Spleen (tissue), 11 donors: Measurements from ENCODE around the gene PPIC. TPM values are rescaled to one million over a fixed set of nuclear protein-coding genes. Genes with fewer than 3 reads are reported as not detected.

Experiments used
- DNase-seq: peaks from one replicate; pipeline ENCODE4 v3.0.0-alpha.2; 2020
- H3K27ac ChIP-seq, 8 donors: fragments of 200-600 bp; sonication (generic) in 7 of 8; 1 replicate in 4 of 8; 2 replicates in 4 of 8; pipeline versions ENCODE4 v1.5.0 to v1.8.0; 2016 to 2021; ENCODE audit warnings: inconsistent platforms in 4 of 8, mild to moderate bottlenecking in 4 of 8, moderate library complexity in 1 of 8
- H3K27me3 ChIP-seq, 7 donors: fragments of 200-600 bp; sonication (generic) in 6 of 7; replicated peaks in 1 of 7; 1 replicate in 4 of 7; 2 replicates in 3 of 7; pipeline versions ENCODE4 v1.5.0 to v1.8.0; 2016 to 2021; ENCODE audit warnings: inconsistent platforms in 3 of 7, mild to moderate bottlenecking in 1 of 7
- H3K36me3 ChIP-seq, 6 donors: fragments of 200-600 bp; sonication (generic) in 5 of 6; 1 replicate in 4 of 6; 2 replicates in 2 of 6; pipeline versions ENCODE4 v1.5.0 to v1.8.0; 2016 to 2021; ENCODE audit warnings: inconsistent platforms in 2 of 6
- H3K4me1 ChIP-seq, 6 donors: fragments of 200-600 bp; sonication (generic) in 5 of 6; 1 replicate in 3 of 6; 2 replicates in 3 of 6; pipeline versions ENCODE4 v1.5.0 to v1.8.0; 2016 to 2021; ENCODE audit warnings: inconsistent platforms in 3 of 6
- H3K4me3 ChIP-seq, 8 donors: fragments of 200-600 bp; sonication (generic) in 7 of 8; 1 replicate in 4 of 8; 2 replicates in 4 of 8; pipeline versions ENCODE4 v1.5.0 to v1.8.0; 2016 to 2021; ENCODE audit warnings: inconsistent platforms in 4 of 8, mild to moderate bottlenecking in 4 of 8, moderate library complexity in 2 of 8
- H3K9me3 ChIP-seq, 8 donors: fragments of 200-600 bp; sonication (generic) in 7 of 8; 1 replicate in 4 of 8; 2 replicates in 4 of 8; pipeline versions ENCODE4 v1.5.0 to v1.8.0; 2016 to 2021; ENCODE audit warnings: inconsistent platforms in 4 of 8
- CTCF ChIP-seq, 11 experiments: fragments of 200-600 bp in 7 of 11; fragments of 450-650 bp in 4 of 11; sonication (generic) in 4 of 11; IDR thresholded peaks in 8 of 11; conservative IDR thresholded peaks in 3 of 11; 1 replicate in 7 of 11; 2 replicates in 4 of 11; pipeline versions ENCODE4 v1.4.0 to v1.8.0; 2016 to 2021; ENCODE audit warnings: antibody characterized with exemption in 11 of 11, inconsistent platforms in 4 of 11, mild to moderate bottlenecking in 1 of 11
- POLR2A ChIP-seq, 3 donors: fragments of 450-650 bp; IDR thresholded peaks; one replicate each; pipeline ENCODE4 v1.5.1; 2017; ENCODE audit warnings: antibody characterized with exemption in 3 of 3, mild to moderate bottlenecking in 1 of 3
- POLR2AphosphoS5 ChIP-seq, 3 donors: sonication (generic); formaldehyde crosslinking; IDR thresholded peaks; one replicate each; pipeline ENCODE4 v1.5.1; 2017; ENCODE audit warnings: antibody characterized with exemption in 3 of 3
- WGBS, 5 donors: extraction: QIAGEN DNeasy Blood & Tissue Kit in 3 of 5; methylation state at CpG; one replicate each; pipeline versions ENCODE4 v1.1.5 to v1.1.7; 2013 to 2018; 5-methylcytosine and 5-hydroxymethylcytosine counted together
- intact Hi-C: fragments of 100-400 bp; cut with DNase I; formaldehyde crosslinking; loops from one replicate; pipeline ENCODE4 v1.15.0; 2023; ENCODE audit warnings: low total_unique reads
- polyA plus RNA-seq, 3 donors: library from polyadenylated mRNA; stranded (reverse); fragments of 200-250 nt; gene quantifications; one replicate each; pipeline ENCODE4 v1.2.1, GENCODE V29; 2013
- total RNA-seq, 7 donors: library from RNA; depleted of rRNA in 3 of 7; stranded (reverse); fragments of >200 nt in 3 of 7; fragmentation: NEBNext Ultra II Directional in 4 of 7; extraction: Animal tissue kit (Norgen Biotek cat#: 25700) in 4 of 7; gene quantifications; one replicate each; pipeline versions ENCODE4 v1.1.0 to v1.2.1, GENCODE V29; 2016 to 2021
- donor health status: healthy with polysubstance abuse.
- donor health status: DM: no; HTN: no; CAD: no; lungs with moderate emphysema.
- donor health status: DM: no; HTN: no; CAD: no.
- donor health status: Bipolar disorder and iron deficiency.
- donor health status: healthy.
- donor health status: DM: no; HTN: no; CAD: no.
- donor health status: DM: yes; HTN: yes; CAD: no.

The PPIC gene
- total and polyA plus RNA-seq, 10 donors = 2.3 to 18.5 (median 8.0) TPM

GRCh38 chr5:122981846-122982245, 54.7 kb downstream of the PPIC start:
- Histone ChIP-seq H3K4me3 (no peak overlapping the region), H3K9me3 (no peaks in the 10 kb centered on the region), H3K27ac (no peak overlapping the region), H3K4me1 (peaks cover 0 to 6% (median 0%) of the 10 kb centered on the region in 6 donors), H3K36me3 (no peaks in the 10 kb centered on the region), H3K27me3 (no peaks in the 10 kb centered on the region)
- intact Hi-C loops = no loop called here
- 47 to 79% (median 63%) methylated on average over 2 of the region's 2 CpGs for WGBS, 5 donors
- TF ChIP-seq POLR2A (IDR thresholded peaks at IDR 0.05) (no peak), CTCF (IDR thresholded peaks at IDR 0.05 in 8 of 11, conservative IDR thresholded peaks at IDR 0.05 in 3 of 11) (no peak), POLR2AphosphoS5 (IDR thresholded peaks at IDR 0.05) (no peak)
- DNase-seq = no peak

- no peak for DNase-seq
- Histone ChIP-seq H3K27me3 (no peaks in the 10 kb centered on the region), H3K4me1 (no peaks in the 10 kb centered on the region), H3K9me3 (no peaks in the 10 kb centered on the region), H3K36me3 (no peaks in the 10 kb centered on the region), H3K4me3 (no peak overlapping the region), H3K27ac (no peak overlapping the region)
- no peak for TF ChIP-seq CTCF (IDR thresholded peaks at IDR 0.05 in 8 of 11, conservative IDR thresholded peaks at IDR 0.05 in 3 of 11)
- TF ChIP-seq POLR2AphosphoS5 (IDR thresholded peaks at IDR 0.05) = no peak
- TF ChIP-seq POLR2A (IDR thresholded peaks at IDR 0.05) = no peak
- intact Hi-C loops = no loop called here
- WGBS, 5 donors = 75 to 97% (median 94%) methylated on average over 5 of the region's 5 CpGs
These were observed 57.8 kb downstream of the PPIC start for GRCh38 chr5:122978644-122979297.

- intact Hi-C loops = no loop called here
- no peak for DNase-seq
- 92 to 99% (median 94%) methylated on average over 2 of the region's 2 CpGs for WGBS, 5 donors
These were observed 58.5 kb downstream of the PPIC start for GRCh38 chr5:122978068-122978467.

More at GRCh38 chr5:122978068-122978467, 58.5 kb downstream of the PPIC start:
- H3K4me3 ChIP-seq = no peak overlapping the region
- no peaks in the 10 kb centered on the region for H3K4me1 ChIP-seq
- H3K27me3 ChIP-seq = no peaks in the 10 kb centered on the region
- no peaks in the 10 kb centered on the region for H3K9me3 ChIP-seq
- no peaks in the 10 kb centered on the region for H3K36me3 ChIP-seq
- no peak for TF ChIP-seq POLR2A (IDR thresholded peaks at IDR 0.05)
- TF ChIP-seq POLR2AphosphoS5 (IDR thresholded peaks at IDR 0.05) = no peak
- TF ChIP-seq CTCF (IDR thresholded peaks at IDR 0.05 in 8 of 11, conservative IDR thresholded peaks at IDR 0.05 in 3 of 11) = no peak
- H3K27ac ChIP-seq = no peak overlapping the region
